Osteocyte (in vitro differentiated cells): ENCODE results near the gene PRR33. TPM values are rescaled to one million over a fixed set of nuclear protein-coding genes. Genes with fewer than 3 reads are reported as not detected.

Source experiments
- DNase-seq: peaks from one replicate; pipeline ENCODE4 v3.0.0; 2021; ENCODE audit warnings: mixed read lengths; ENCODE audit not compliant: unreplicated experiment; ENCODE audit errors: extremely low spot score
- H3K27ac Mint-ChIP-seq: one replicate; pipeline ENCODE4 v1.8.0; 2021; ENCODE audit warnings: mild to moderate bottlenecking, mixed read lengths; ENCODE audit not compliant: unreplicated experiment
- H3K27me3 Mint-ChIP-seq: one replicate; pipeline ENCODE4 v1.8.0; 2021; ENCODE audit warnings: mixed read lengths; ENCODE audit not compliant: unreplicated experiment
- H3K36me3 Mint-ChIP-seq: one replicate; pipeline ENCODE4 v1.8.0; 2021; ENCODE audit warnings: mixed read lengths; ENCODE audit not compliant: unreplicated experiment
- H3K4me1 Mint-ChIP-seq: one replicate; pipeline ENCODE4 v1.8.0; 2021; ENCODE audit warnings: mixed read lengths; ENCODE audit not compliant: unreplicated experiment
- H3K4me3 Mint-ChIP-seq: one replicate; pipeline ENCODE4 v1.8.0; 2021; ENCODE audit warnings: mild to moderate bottlenecking, moderate library complexity, mixed read lengths; ENCODE audit not compliant: unreplicated experiment
- H3K9me3 Mint-ChIP-seq: one replicate; pipeline ENCODE4 v1.8.0; 2021; ENCODE audit warnings: mixed read lengths; ENCODE audit not compliant: unreplicated experiment
- CTCF ChIP-seq: fragments of 200-600 bp; sonication (generic); IDR thresholded peaks from 2 replicates; pipeline ENCODE4 v1.5.0; 2021; ENCODE audit warnings: antibody characterized with exemption, mild to moderate bottlenecking, moderate library complexity
- total RNA-seq: library from RNA; stranded (reverse); gene quantifications from 2 replicates; pipeline ENCODE4 v1.2.1, GENCODE V29; 2021

PRR33 gene
- total RNA-seq, 1 donor from 2014 or later: not detected

GRCh38 chr11:1924181-1924580, 32.5 kb upstream of the PRR33 start:
- H3K4me3 Mint-ChIP-seq: no peak overlapping the region
- DNase-seq: no peak
- TF ChIP-seq CTCF: no peak
- H3K27me3 Mint-ChIP-seq: no peaks in the 10 kb centered on the region
- no peak overlapping the region for H3K27ac Mint-ChIP-seq
- no peaks in the 10 kb centered on the region for H3K9me3 Mint-ChIP-seq
- H3K36me3 Mint-ChIP-seq: no peaks in the 10 kb centered on the region
- H3K4me1 Mint-ChIP-seq: peaks cover 20% of the 10 kb centered on the region

- no peaks in the 10 kb centered on the region for H3K9me3 Mint-ChIP-seq
- no peak for TF ChIP-seq CTCF
- no peak overlapping the region for H3K27ac Mint-ChIP-seq
- no peaks in the 10 kb centered on the region for H3K27me3 Mint-ChIP-seq
- DNase-seq: no peak
- H3K4me1 Mint-ChIP-seq: peaks cover 19% of the 10 kb centered on the region
- no peaks in the 10 kb centered on the region for H3K36me3 Mint-ChIP-seq
- no peak overlapping the region for H3K4me3 Mint-ChIP-seq
These were observed 31.7 kb upstream of the PRR33 start for GRCh38 chr11:1923201-1923956.

- Mint-ChIP-seq H3K27ac (no peak overlapping the region), H3K4me1 (peaks cover 18% of the 10 kb centered on the region), H3K9me3 (no peaks in the 10 kb centered on the region), H3K27me3 (no peaks in the 10 kb centered on the region), H3K36me3 (no peaks in the 10 kb centered on the region), H3K4me3 (no peak overlapping the region)
- no peak for DNase-seq
- TF ChIP-seq CTCF: no peak
These were observed 30.9 kb upstream of the PRR33 start for GRCh38 chr11:1922481-1923081.

- Mint-ChIP-seq H3K4me1 (peaks cover 13% of the 10 kb centered on the region), H3K27me3 (no peaks in the 10 kb centered on the region), H3K27ac (no peak overlapping the region), H3K4me3 (no peak overlapping the region), H3K9me3 (no peaks in the 10 kb centered on the region), H3K36me3 (no peaks in the 10 kb centered on the region)
- no peak for DNase-seq
- no peak for TF ChIP-seq CTCF
These were observed 30.0 kb upstream of the PRR33 start for GRCh38 chr11:1921574-1922141.

- no peak for TF ChIP-seq CTCF
- Mint-ChIP-seq H3K9me3 (no peaks in the 10 kb centered on the region), H3K27me3 (no peaks in the 10 kb centered on the region), H3K4me1 (peaks cover 10% of the 10 kb centered on the region), H3K27ac (no peak overlapping the region), H3K4me3 (no peak overlapping the region), H3K36me3 (no peaks in the 10 kb centered on the region)
- DNase-seq: no peak
These were observed 29.3 kb upstream of the PRR33 start for GRCh38 chr11:1920909-1921573.
